Mucosa of descending colon (tissue), 3 donors: Measurements from ENCODE around the gene BEST2. TPM values are rescaled to one million over a fixed set of nuclear protein-coding genes. Genes with fewer than 3 reads are reported as not detected.

ENCODE experiments used
- ATAC-seq: fragments of 200-7000 bp; cut with Tn5 transposase; one replicate; pipeline ENCODE4 v1.9.1; 2020; ENCODE audit warnings: mild to moderate bottlenecking, moderate library complexity
- DNase-seq, 3 donors: peaks; one replicate each; pipeline ENCODE4 v3.0.0-alpha.2; 2020
- H3K36me3 ChIP-seq: fragments of 200-600 bp; one replicate; pipeline ENCODE4 v1.8.0; 2021; ENCODE audit warnings: low read depth, mild to moderate bottlenecking
- H3K4me1 ChIP-seq: fragments of 200-600 bp; one replicate; pipeline ENCODE4 v1.8.0; 2021; ENCODE audit warnings: low read depth, mild to moderate bottlenecking
- H3K4me3 ChIP-seq: fragments of 200-600 bp; one replicate; pipeline ENCODE4 v1.8.0; 2021; ENCODE audit warnings: mild to moderate bottlenecking
- H3K9me3 ChIP-seq: fragments of 200-600 bp; one replicate; pipeline ENCODE4 v1.8.0; 2021; ENCODE audit warnings: mild to moderate bottlenecking
- intact Hi-C, 2 donors: fragments of 100-400 bp; cut with DNase I in 1 of 2; cut with micrococcal nuclease in 1 of 2; formaldehyde crosslinking; loops; one replicate each; pipeline versions ENCODE4 v1.11.0 to v1.11.1; 2022; cut with DNase I, micrococcal nuclease
- total RNA-seq, 3 donors: library from RNA; stranded (reverse); fragmentation: NEBNext Ultra II Directional in 2 of 3; extraction: Animal tissue kit (Norgen Biotek cat#: 25700) in 2 of 3; gene quantifications; one replicate each; pipeline versions ENCODE4 v1.2.1 to v1.2.4, GENCODE V29; 2021 to 2023
- TF ChIP-seq, protein P1 (sequence below): fragments of 200-600 bp; IDR thresholded peaks from one replicate; pipeline ENCODE4 v1.8.0; 2022; ENCODE audit warnings: antibody characterized with exemption, mild to moderate bottlenecking
- donor health status: DM: no; HTN: no; CAD: no; lungs with moderate emphysema.
- donor health status: DM: no; HTN: no; CAD: no.
- donor health status: DM: no; HTN: yes; CAD: no.

The BEST2 gene
- total RNA-seq, 3 donors from 2014 or later: 29.0 to 167 (median 32.2) TPM

DNA sequence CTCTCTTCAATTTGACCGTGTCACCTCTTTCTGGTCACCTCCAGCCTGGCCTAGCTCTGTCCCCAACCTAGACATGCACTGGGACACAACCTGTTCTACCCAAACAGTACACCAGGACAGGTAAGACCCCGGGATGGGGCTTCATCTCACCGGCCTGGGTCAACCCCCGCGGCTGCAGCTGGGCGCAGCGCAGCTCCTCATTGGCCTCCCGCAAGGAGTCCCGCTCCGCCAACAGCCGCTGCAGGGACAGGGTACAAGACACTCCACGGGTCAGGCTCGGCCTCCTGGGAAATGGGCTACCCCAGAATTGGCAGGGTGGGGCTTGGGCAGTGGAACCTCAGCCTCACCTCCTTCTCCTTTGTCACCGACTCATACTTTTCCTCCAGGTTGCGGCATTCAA, 16.1 kb downstream of the BEST2 start:
- DNase-seq (no peak), ATAC-seq (no peak)
- H3K9me3 ChIP-seq: no peaks in the 10 kb centered on the region
- no peak overlapping the region for H3K4me3 ChIP-seq
- no peaks in the 10 kb centered on the region for H3K36me3 ChIP-seq
- TF ChIP-seq, protein P1, sequence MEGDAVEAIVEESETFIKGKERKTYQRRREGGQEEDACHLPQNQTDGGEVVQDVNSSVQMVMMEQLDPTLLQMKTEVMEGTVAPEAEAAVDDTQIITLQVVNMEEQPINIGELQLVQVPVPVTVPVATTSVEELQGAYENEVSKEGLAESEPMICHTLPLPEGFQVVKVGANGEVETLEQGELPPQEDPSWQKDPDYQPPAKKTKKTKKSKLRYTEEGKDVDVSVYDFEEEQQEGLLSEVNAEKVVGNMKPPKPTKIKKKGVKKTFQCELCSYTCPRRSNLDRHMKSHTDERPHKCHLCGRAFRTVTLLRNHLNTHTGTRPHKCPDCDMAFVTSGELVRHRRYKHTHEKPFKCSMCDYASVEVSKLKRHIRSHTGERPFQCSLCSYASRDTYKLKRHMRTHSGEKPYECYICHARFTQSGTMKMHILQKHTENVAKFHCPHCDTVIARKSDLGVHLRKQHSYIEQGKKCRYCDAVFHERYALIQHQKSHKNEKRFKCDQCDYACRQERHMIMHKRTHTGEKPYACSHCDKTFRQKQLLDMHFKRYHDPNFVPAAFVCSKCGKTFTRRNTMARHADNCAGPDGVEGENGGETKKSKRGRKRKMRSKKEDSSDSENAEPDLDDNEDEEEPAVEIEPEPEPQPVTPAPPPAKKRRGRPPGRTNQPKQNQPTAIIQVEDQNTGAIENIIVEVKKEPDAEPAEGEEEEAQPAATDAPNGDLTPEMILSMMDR: no peak
- peaks cover 13% of the 10 kb centered on the region for H3K4me1 ChIP-seq
- intact Hi-C loops: loop anchor here in 1 of 2 donors (5.0 kb wide), 1 partner anchor 80 kb away; no protein-coding TSS in a partner anchor

DNA sequence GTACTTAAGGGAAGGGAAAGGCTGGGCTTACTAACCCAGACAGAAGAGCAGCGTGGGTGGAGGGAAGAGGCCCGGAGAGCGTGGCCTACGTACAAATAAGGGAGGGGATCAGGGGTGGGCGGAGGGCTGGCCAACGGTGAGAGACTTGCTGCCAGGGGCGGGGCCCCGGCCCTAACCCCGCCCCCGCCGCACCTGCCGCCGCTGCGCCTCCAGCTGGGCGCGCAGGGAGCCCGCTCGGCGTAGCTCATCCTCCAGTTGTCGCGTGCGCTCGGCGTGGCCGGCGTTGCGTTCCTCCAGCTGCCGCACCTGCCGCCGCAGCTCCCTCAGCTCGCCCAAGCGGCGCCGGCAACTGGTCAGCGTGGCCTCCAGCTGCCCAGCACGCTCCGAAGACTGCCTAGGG, 18.1 kb downstream of the BEST2 start:
- H3K4me1 ChIP-seq: peaks cover 24% of the 10 kb centered on the region
- peak; percentile 86 for ATAC-seq
- no peaks in the 10 kb centered on the region for H3K36me3 ChIP-seq
- peak; percentile 59 to 79 (median 78) for DNase-seq
- H3K9me3 ChIP-seq: no peaks in the 10 kb centered on the region
- intact Hi-C loops: loop anchor here in 1 of 2 donors (5.0 kb wide), 1 partner anchor 78 kb away; no protein-coding TSS in a partner anchor
- H3K4me3 ChIP-seq: no peak overlapping the region
- TF ChIP-seq, protein P1: no peak

DNA sequence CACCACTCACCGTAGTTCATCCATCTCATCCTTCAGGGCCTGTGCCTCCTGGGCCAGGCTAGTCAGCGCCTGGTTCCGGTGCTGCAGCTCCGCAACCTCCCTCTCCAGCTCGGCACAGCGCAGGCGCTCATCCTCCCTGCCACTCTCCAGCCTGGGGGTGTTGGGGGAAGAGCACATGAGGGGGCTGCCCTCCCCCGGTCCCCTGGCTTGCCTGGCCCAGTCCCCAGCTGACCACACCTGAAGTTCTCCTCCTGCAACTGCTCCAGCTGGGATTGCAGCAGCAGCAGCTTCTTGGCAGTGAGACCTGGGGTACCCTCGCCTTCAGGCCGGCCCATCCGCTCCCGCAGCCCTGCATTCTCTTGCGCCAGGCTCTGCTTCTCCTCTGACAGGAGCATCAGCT, 19.3 kb downstream of the BEST2 start:
- intact Hi-C loops: no loop called here
- H3K4me3 ChIP-seq: no peak overlapping the region
- ATAC-seq: no peak
- no peaks in the 10 kb centered on the region for H3K36me3 ChIP-seq
- H3K9me3 ChIP-seq: no peaks in the 10 kb centered on the region
- TF ChIP-seq, protein P1: no peak
- DNase-seq: no peak
- peaks cover 26% of the 10 kb centered on the region for H3K4me1 ChIP-seq

DNA sequence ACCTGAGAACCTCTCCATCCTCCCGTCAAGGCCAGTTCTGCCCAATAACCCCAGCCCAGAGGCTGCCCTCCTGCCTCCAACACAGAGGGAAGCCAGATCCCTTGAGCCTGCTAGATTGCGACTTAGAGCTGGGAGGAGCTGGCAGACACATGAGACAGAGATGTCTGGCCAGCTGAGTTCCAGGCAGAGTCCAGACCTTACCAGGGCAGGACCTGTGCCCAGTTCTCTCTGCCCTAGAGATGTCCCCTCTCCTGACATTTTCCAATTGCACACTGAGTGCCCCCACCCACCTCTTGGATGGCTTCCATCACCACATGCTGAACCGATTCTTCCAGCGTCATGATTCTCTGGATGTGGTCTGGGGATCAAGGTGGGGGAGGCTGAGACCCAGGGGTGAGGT, 20.7 kb downstream of the BEST2 start:
- Histone ChIP-seq H3K9me3 (no peaks in the 10 kb centered on the region), H3K4me3 (no peak overlapping the region), H3K36me3 (no peaks in the 10 kb centered on the region), H3K4me1 (peaks cover 26% of the 10 kb centered on the region)
- intact Hi-C loops: no loop called here
- ATAC-seq (no peak), DNase-seq (no peak)
- TF ChIP-seq, protein P1: no peak

DNA sequence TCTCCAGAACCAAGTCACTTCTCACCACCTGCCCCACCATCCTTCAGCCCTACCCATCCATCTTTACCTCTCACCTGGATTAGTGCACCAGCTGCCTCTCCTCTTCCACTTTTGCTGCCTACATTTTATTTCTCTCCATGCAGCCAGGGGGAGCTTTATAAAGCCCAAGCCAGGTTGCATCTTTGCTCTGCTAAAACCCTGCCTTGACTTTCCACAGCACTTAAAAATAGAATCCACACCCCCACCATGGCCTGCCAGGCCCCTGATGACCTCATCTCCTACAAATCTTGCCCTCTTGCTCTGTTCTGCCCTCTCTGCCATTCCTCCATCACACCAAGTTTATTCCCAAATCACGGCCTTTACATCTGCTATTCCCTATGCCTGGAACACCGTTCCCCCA, 22.0 kb downstream of the BEST2 start:
- no peaks in the 10 kb centered on the region for H3K36me3 ChIP-seq

More for the DNA sequence above, 22.0 kb downstream of the BEST2 start:
- no peak for DNase-seq
- Histone ChIP-seq H3K9me3 (no peaks in the 10 kb centered on the region), H3K4me3 (no peak overlapping the region), H3K4me1 (peaks cover 32% of the 10 kb centered on the region)
- intact Hi-C loops: no loop called here
- TF ChIP-seq, protein P1: no peak
- no peak for ATAC-seq
